HFF-Myc (cell line): ENCODE data around the gene DYNC1I1.

Experiments
- DNase-seq: peaks from one replicate; pipeline ENCODE4 v3.0.0-alpha.2; 2011; ENCODE audit warnings: low read depth; ENCODE audit errors: extremely low read depth
- H3K4me3 ChIP-seq: replicated peaks from 2 replicates; pipeline ENCODE4 v1.5.1; 2011; ENCODE audit warnings: low read depth, mild to moderate bottlenecking, control low read depth, low read length
- TF ChIP-seq, protein P1 (sequence below): IDR thresholded peaks from 2 replicates; pipeline ENCODE4 v1.5.1; 2012; ENCODE audit warnings: mild to moderate bottlenecking, low read depth, low read length, control low read depth; ENCODE audit errors: missing control alignments

Gene DYNC1I1

DNA sequence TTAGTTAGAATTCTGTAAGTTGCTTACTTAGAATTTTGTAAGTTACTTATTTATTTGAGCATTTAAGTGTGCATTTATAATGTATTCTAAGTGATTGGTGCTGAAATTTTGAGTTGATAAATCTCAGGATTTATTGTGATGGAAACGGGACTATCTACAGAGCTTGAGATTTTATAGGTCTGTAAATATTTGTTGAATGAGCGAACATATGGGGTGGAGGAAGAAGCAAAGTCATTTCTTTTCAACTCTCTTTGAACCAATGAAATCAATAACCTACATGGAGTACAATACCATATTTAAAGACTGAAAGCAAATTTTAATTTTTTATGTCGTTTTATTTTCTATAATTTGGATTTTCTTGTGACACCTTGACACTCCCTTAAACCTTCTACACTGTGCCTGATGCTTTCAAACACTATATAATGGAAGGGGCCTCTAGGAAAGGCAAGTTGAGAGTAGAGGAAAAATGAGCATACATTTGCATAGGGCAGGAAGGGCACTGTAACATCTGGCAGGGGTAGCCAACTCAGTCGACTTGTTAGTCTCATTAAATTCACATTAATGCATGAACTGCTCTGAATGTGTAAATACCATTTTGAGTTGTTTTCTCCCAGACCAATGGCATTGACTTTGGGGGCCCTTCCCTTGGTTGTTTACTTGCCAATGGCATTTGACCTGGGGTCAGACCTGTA lies 204.2 kb downstream of the DYNC1I1 start:
- DNase-seq = no peak
- TF ChIP-seq, protein P1, sequence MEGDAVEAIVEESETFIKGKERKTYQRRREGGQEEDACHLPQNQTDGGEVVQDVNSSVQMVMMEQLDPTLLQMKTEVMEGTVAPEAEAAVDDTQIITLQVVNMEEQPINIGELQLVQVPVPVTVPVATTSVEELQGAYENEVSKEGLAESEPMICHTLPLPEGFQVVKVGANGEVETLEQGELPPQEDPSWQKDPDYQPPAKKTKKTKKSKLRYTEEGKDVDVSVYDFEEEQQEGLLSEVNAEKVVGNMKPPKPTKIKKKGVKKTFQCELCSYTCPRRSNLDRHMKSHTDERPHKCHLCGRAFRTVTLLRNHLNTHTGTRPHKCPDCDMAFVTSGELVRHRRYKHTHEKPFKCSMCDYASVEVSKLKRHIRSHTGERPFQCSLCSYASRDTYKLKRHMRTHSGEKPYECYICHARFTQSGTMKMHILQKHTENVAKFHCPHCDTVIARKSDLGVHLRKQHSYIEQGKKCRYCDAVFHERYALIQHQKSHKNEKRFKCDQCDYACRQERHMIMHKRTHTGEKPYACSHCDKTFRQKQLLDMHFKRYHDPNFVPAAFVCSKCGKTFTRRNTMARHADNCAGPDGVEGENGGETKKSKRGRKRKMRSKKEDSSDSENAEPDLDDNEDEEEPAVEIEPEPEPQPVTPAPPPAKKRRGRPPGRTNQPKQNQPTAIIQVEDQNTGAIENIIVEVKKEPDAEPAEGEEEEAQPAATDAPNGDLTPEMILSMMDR = no peak
- no peak overlapping the region for H3K4me3 ChIP-seq

DNA sequence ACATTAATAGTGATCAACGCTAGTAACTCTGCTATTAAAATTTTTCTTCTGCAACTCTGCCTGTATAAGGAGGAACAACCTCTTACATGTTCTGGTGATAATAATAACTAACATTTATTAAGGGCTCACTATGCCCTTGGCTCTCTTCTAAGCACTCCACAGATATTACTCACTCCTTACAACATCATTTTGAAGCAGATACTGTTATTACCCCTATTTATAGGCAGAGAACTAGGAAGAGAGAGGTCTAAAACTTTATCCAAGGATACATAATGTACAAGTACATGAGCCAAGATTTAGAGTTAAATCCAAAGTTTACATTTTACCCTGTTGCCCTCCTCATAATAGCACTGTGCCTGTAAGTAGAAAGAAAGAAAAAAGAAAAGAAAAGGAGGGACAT lies 205.6 kb downstream of the DYNC1I1 start:
- no peak for DNase-seq
- TF ChIP-seq, protein P1 = no peak
- H3K4me3 ChIP-seq = no peak overlapping the region

- no peak for DNase-seq
- TF ChIP-seq, protein P1 = no peak
- no peak overlapping the region for H3K4me3 ChIP-seq
Observed at GRCh38 chr7:95980167-95980566, 207.8 kb downstream of the DYNC1I1 start.

DNA sequence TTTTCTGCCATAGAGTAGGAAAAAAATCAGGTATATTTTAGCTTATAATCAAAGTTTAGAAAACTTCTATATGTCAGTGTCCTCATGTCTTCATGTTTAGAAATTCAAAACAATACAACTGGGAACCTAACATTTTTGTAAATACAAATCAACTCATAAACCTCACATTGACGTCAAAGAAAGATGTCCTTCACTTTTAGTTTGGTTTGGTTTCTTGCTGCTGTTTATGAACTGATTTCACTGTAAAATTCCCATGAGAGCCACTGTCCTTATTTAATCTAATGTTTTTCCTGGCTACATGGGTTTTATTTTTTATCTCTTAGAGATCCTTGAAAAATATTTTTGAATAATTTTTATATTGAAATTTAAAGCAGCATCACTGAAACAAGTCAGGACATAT lies 208.4 kb downstream of the DYNC1I1 start:
- no peak overlapping the region for H3K4me3 ChIP-seq
- TF ChIP-seq, protein P1 = no peak
- DNase-seq = no peak

- no peak for DNase-seq
Observed at GRCh38 chr7:95986178-95986764, 213.9 kb downstream of the DYNC1I1 start.

DNA sequence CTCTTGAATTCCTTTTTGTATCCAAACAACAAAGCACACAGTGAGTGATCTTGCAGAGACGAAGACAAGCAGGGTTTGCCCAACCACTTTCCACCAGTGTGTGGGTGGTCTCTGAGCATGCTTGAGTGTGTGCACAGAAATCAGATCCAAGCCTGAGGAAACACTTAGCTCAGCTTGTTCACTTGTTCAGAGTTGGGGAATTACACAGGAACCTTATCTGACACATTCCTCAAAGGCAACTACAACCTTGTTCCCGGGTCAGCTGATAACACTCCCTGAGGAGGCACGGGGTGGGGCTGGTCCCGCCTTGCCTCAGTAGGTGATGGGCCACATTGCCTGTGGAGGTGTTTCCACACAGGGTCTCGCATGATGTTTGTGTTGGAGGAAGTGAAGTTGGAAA lies 216.9 kb downstream of the DYNC1I1 start:
- no peak for DNase-seq
- TF ChIP-seq, protein P1 = no peak
- no peak overlapping the region for H3K4me3 ChIP-seq

More at GRCh38 chr7:95986178-95986764, 213.9 kb downstream of the DYNC1I1 start:
- TF ChIP-seq, protein P1 = no peak
- H3K4me3 ChIP-seq = no peak overlapping the region
